Coronary artery (tissue), 2 donors: ENCODE results near the gene UNC45B.
"Not testable (repeated sequence)": the region's sequence is repeated elsewhere in the genome, so short reads cannot be mapped to it uniquely, and the experiment has no call there.

Experiments used
- DNase-seq: peaks from one replicate; pipeline ENCODE4 v3.0.0-alpha.2; 2017; ENCODE audit warnings: low spot score
- H3K27ac ChIP-seq, 2 donors: fragments of 200-600 bp; sonication (generic); one replicate each; pipeline ENCODE4 v1.5.1; 2016 to 2019
- H3K4me3 ChIP-seq: fragments of 200-600 bp; sonication (generic); 2 replicates; pipeline ENCODE4 v1.5.1; 2016; ENCODE audit warnings: mild to moderate bottlenecking, moderate library complexity
- TF ChIP-seq, protein P1 (sequence below): fragments of 200-600 bp; sonication (generic); IDR thresholded peaks from one replicate; pipeline ENCODE4 v1.5.1; 2019; ENCODE audit warnings: antibody characterized with exemption

UNC45B gene

GRCh38 chr17:35170968-35171771, 23.6 kb downstream of the UNC45B start:
- H3K27ac ChIP-seq, result no peak overlapping the region
- TF ChIP-seq, protein P1, sequence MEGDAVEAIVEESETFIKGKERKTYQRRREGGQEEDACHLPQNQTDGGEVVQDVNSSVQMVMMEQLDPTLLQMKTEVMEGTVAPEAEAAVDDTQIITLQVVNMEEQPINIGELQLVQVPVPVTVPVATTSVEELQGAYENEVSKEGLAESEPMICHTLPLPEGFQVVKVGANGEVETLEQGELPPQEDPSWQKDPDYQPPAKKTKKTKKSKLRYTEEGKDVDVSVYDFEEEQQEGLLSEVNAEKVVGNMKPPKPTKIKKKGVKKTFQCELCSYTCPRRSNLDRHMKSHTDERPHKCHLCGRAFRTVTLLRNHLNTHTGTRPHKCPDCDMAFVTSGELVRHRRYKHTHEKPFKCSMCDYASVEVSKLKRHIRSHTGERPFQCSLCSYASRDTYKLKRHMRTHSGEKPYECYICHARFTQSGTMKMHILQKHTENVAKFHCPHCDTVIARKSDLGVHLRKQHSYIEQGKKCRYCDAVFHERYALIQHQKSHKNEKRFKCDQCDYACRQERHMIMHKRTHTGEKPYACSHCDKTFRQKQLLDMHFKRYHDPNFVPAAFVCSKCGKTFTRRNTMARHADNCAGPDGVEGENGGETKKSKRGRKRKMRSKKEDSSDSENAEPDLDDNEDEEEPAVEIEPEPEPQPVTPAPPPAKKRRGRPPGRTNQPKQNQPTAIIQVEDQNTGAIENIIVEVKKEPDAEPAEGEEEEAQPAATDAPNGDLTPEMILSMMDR, result no peak
- no peak overlapping the region for H3K4me3 ChIP-seq
- no peak for DNase-seq

DNA sequence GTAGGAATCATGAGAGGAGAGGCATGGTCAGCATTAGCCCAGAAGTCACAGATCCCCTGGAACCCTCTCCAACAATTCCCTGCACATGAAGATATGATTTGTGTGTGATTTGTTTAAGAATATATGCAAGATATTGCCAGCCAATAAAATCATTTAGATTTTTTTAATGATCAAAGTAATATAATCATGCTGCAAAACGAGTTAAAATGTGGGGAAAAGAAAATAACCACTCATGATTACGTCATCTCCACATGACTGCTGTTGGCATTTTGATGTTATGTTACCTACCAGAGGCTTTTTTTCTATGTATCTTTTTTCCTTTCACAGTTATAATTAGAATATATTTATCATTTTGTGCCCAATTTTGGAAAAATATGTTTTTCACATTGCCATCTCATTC, 24.2 kb downstream of the UNC45B start:
- H3K4me3 ChIP-seq, result no peak overlapping the region
- DNase-seq, result no peak
- no peak overlapping the region for H3K27ac ChIP-seq
- TF ChIP-seq, protein P1, result no peak

DNA sequence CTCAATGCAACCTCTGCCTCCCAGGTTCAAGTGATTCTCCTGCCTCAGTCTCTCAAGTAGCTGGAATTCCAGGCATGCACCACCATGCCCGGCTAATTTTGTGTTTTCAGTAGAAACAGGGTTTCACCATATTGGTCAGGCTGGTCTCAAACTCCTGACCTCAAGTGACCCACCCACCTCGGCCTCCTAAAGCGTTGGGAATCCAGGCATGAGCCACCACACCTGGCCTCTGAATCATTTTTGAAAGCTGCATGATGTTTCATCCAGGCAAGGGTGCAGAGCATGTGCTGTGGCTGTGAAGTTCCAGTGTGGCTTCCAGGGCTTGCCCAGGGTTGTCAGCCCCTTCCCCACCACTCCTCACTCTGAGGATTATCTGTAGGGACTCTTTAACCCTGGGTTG, 24.7 kb downstream of the UNC45B start:
- DNase-seq, result not testable (repeated sequence)

DNA sequence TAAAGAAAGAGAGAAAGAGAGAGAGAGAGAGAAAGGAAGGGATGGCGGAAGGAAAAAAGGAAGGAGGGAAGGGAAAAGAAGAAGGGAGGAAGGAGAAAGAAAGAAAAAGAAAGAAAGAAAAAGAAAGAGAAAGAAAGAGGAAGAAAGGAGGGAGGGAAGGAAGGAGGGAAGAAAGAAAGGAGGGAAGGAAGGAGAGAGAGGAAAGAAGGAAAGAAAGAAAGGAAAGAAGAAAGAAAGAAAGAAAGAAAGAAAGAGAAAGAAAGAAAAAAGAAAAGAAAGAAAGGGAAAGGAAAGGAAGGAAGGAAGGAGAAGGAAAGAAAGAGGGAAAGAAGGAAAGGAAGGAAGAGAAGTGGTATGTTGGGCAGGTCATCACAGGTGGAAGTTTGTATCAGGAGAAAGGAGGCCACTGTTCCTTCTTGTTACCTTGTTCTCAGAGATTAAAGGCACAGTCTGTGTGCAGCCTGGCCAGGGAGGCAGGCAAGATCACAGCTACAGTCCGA, 27.3 kb downstream of the UNC45B start:
- H3K4me3 ChIP-seq, result no peak overlapping the region
- no peak for DNase-seq
- H3K27ac ChIP-seq, result no peak overlapping the region
- TF ChIP-seq, protein P1, result no peak

More for the DNA sequence above, 24.7 kb downstream of the UNC45B start:
- not testable (repeated sequence) for H3K27ac ChIP-seq, H3K4me3 ChIP-seq

GRCh38 chr17:35175638-35176415, 28.2 kb downstream of the UNC45B start:
- no peak for DNase-seq
- Histone ChIP-seq H3K4me3 (no peak overlapping the region), H3K27ac (no peak overlapping the region)
- TF ChIP-seq, protein P1, result no peak

DNA sequence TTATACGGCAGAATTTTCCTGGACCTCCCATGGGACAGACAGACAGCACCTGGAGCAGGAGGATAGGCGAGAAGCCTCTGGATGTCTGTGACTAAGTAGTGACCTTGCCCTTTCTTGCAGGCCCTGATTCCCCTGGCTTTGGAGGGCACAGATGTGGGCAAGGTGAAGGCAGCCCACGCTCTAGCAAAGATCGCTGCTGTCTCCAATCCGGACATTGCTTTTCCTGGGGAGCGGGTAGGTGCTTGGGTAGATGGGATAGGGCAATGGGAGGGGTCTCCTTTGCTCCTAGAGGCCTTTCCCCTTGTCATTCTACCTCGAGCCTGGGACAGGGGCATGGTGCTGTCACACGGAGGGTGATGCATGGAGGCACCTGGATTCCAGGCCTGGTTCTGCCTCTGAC, 29.3 kb downstream of the UNC45B start:
- DNase-seq, result no peak
- Histone ChIP-seq H3K4me3 (no peak overlapping the region), H3K27ac (no peak overlapping the region)
- TF ChIP-seq, protein P1, result no peak

- DNase-seq, H3K4me3 ChIP-seq, H3K27ac ChIP-seq: not testable (repeated sequence)
Observed at GRCh38 chr17:35179379-35179778, 31.8 kb downstream of the UNC45B start.

- peak; percentile 53 for DNase-seq
- Histone ChIP-seq H3K27ac (no peak overlapping the region), H3K4me3 (no peak overlapping the region)
- TF ChIP-seq, protein P1, result no peak
Observed at GRCh38 chr17:35183332-35183731, 35.7 kb downstream of the UNC45B start.
